Keratinocyte (primary cell): Measurements from ENCODE around the gene MAP3K20. TPM values are rescaled to one million over a fixed set of nuclear protein-coding genes. Genes with fewer than 3 reads are reported as not detected.

Source experiments
- DNase-seq: peaks from one replicate; pipeline ENCODE4 v3.0.0-alpha.2; 2011; ENCODE audit warnings: low read depth, missing footprints, low spot score
- FAIRE-seq: peaks from 2 replicates; lab custom pipeline; 2011; peaks lifted over from hg19 to GRCh38; lab: Jason Lieb, UNC
- H2AFZ ChIP-seq: 2 replicates; pipeline ENCODE4 v1.6.0; 2012; ENCODE audit warnings: low read length, control low read depth, inconsistent platforms; ENCODE audit not compliant: control insufficient read depth
- H3K27ac ChIP-seq: 2 replicates; pipeline ENCODE4 v1.5.1; 2011; ENCODE audit warnings: low read length; ENCODE audit not compliant: control insufficient read depth, insufficient read depth
- H3K27me3 ChIP-seq: 3 replicates; pipeline ENCODE4 v1.6.0; 2011; ENCODE audit warnings: low read length; ENCODE audit not compliant: control insufficient read depth, insufficient read depth; ENCODE audit errors: extremely low read depth
- H3K36me3 ChIP-seq, 2 experiments: 2 replicates in 1 of 2; 3 replicates in 1 of 2; pipeline ENCODE4 v1.5.1; 2011; ENCODE audit warnings: low read length in 2 of 2, mild to moderate bottlenecking in 1 of 2; ENCODE audit not compliant: control insufficient read depth in 2 of 2, insufficient read depth in 2 of 2; ENCODE audit errors: extremely low read depth in 1 of 2
- H3K4me1 ChIP-seq: 3 replicates; pipeline ENCODE4 v1.5.1; 2011; ENCODE audit warnings: low read length; ENCODE audit not compliant: control insufficient read depth, insufficient read depth; ENCODE audit errors: extremely low read depth
- H3K4me2 ChIP-seq: 3 replicates; pipeline ENCODE4 v1.6.0; 2011; ENCODE audit warnings: low read depth, low read length; ENCODE audit not compliant: control insufficient read depth, insufficient read depth; ENCODE audit errors: extremely low read depth
- H3K4me3 ChIP-seq, 3 experiments: fragments of 200-600 bp in 1 of 3; sonication (generic) in 1 of 3; 2 replicates in 2 of 3; 3 replicates in 1 of 3; pipeline ENCODE4 v1.5.1; 2011 to 2016; ENCODE audit warnings: low read length in 3 of 3, mild to moderate bottlenecking in 3 of 3, control low read depth in 2 of 3, inconsistent platforms in 1 of 3, low read depth in 1 of 3, mixed read lengths in 1 of 3, mixed run types in 1 of 3, moderate library complexity in 1 of 3; ENCODE audit not compliant: control insufficient read depth in 2 of 3, insufficient read depth in 2 of 3; ENCODE audit errors: extremely low read depth in 1 of 3
- H3K79me2 ChIP-seq: 2 replicates; pipeline ENCODE4 v1.6.0; 2012; ENCODE audit warnings: low read length; ENCODE audit not compliant: control insufficient read depth, insufficient read depth
- H3K9ac ChIP-seq: 3 replicates; pipeline ENCODE4 v1.6.0; 2011; ENCODE audit warnings: low read length; ENCODE audit not compliant: control insufficient read depth, insufficient read depth; ENCODE audit errors: extremely low read depth
- H3K9me1 ChIP-seq: 3 replicates; pipeline ENCODE4 v1.6.0; 2011; ENCODE audit warnings: low read length; ENCODE audit not compliant: control insufficient read depth, insufficient read depth; ENCODE audit errors: extremely low read depth
- H3K9me3 ChIP-seq: 2 replicates; pipeline ENCODE4 v1.5.1; 2012; ENCODE audit warnings: low read depth, low read length; ENCODE audit not compliant: control insufficient read depth
- H4K20me1 ChIP-seq: 3 replicates; pipeline ENCODE4 v1.6.0; 2011; ENCODE audit warnings: low read length; ENCODE audit not compliant: control insufficient read depth, insufficient read depth; ENCODE audit errors: extremely low read depth
- CTCF ChIP-seq, 3 experiments: IDR thresholded peaks in 1 of 3; conservative IDR thresholded peaks in 1 of 3; optimal IDR thresholded peaks in 1 of 3; 2 replicates in 2 of 3; 3 replicates in 1 of 3; pipeline versions ENCODE3 to v1.5.1; 2011; ENCODE audit warnings: low read length in 3 of 3, mild to moderate bottlenecking in 3 of 3, moderate library complexity in 2 of 3, control low read depth in 1 of 3, inconsistent platforms in 1 of 3; ENCODE audit not compliant: insufficient read depth in 2 of 3; ENCODE audit errors: extremely low read depth in 1 of 3
- EZH2 ChIP-seq: IDR thresholded peaks from one replicate; pipeline ENCODE4 v1.6.1; 2012; ENCODE audit warnings: inconsistent platforms, mild to moderate bottlenecking, low read length, moderate library complexity
- dilution Hi-C: fragments of 300-500 bp; cut with MboI; formaldehyde crosslinking; loops from one replicate; pipeline ENCODE4 v1.7.0; 2020; ENCODE audit warnings: low sequenced_read_pairs; ENCODE audit not compliant: extremely low pct_ligation_motif_present
- polyA plus RNA-seq, 5 experiments: library from polyadenylated mRNA; depleted of rRNA in 3 of 5; stranded (reverse) in 3 of 5; stranded (forward) in 1 of 5; unstranded in 1 of 5; fragments of >200 nt; gene quantifications; 1 replicate in 1 of 5; 2 replicates in 3 of 5; 3 replicates in 1 of 5; pipeline versions ENCODE4 v1.2.1 to v1.2.3, GENCODE V29; 2011 to 2012; ENCODE audit warnings: missing spikeins in 2 of 5, low read depth in 1 of 5, low replicate concordance in 1 of 5

MAP3K20 gene
- polyA plus RNA-seq, 1 donor (not counting 4 experiments of a cell fraction or from before 2014, with no cell fraction given), result 31.7 TPM

DNA sequence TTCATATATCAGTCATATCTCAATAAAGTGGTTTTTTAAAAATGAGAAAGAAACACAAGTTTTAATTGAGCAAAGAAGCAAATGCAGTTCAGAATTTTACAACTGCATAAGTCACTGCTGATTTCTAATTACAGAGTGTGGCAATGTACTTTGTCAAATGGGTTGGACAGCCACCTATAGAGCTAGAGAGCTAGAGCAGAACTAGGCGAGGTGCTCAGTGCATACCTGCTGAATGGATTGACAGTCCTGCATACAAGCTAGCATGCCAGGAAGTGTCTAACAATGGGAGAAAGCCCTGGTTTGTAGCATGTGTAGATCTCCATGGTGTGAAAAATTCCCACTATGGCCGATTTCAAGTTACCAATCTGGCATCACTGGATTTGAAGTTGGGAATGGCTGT lies 172.7 kb downstream of the MAP3K20 start:
- no peak for FAIRE-seq

GRCh38 chr2:173249661-173250641 lies 174.3 kb downstream of the MAP3K20 start:
- H3K9me3 ChIP-seq, result no peaks in the 10 kb centered on the region
- peaks cover 2 to 4% of the 10 kb centered on the region in 2 experiments for H3K36me3 ChIP-seq
- FAIRE-seq (no peak), DNase-seq (no peak)
- dilution Hi-C loops, result no loop called here
- no peaks in the 10 kb centered on the region for H4K20me1 ChIP-seq
- H3K27ac ChIP-seq, result no peak overlapping the region
- H3K79me2 ChIP-seq, result no peaks in the 10 kb centered on the region
- H3K4me1 ChIP-seq, result peaks cover 8% of the 10 kb centered on the region
- H3K9ac ChIP-seq, result no peak overlapping the region
- H3K27me3 ChIP-seq, result no peaks in the 10 kb centered on the region
- H3K4me3 ChIP-seq, result no peak overlapping the region
- no peak overlapping the region for H2AFZ ChIP-seq
- no peaks in the 10 kb centered on the region for H3K9me1 ChIP-seq
- no peak for TF ChIP-seq CTCF (optimal IDR thresholded peaks at IDR 0.05 in 1 of 3, IDR thresholded peaks at IDR 0.05 in 1 of 3, conservative IDR thresholded peaks at IDR 0.05 in 1 of 3; ENCODE audit: extremely low read depth in 1 of 3, insufficient read depth in 2 of 3, low read length in 3 of 3)
- no peak overlapping the region for H3K4me2 ChIP-seq

More for the DNA sequence above, 172.7 kb downstream of the MAP3K20 start:
- Histone ChIP-seq H3K4me2 (no peak overlapping the region), H3K79me2 (no peaks in the 10 kb centered on the region), H2AFZ (no peak overlapping the region), H3K27me3 (no peaks in the 10 kb centered on the region), H3K9me1 (no peaks in the 10 kb centered on the region), H3K4me1 (no peaks in the 10 kb centered on the region), H4K20me1 (no peaks in the 10 kb centered on the region), H3K4me3 (no peak overlapping the region), H3K9me3 (no peaks in the 10 kb centered on the region), H3K27ac (no peak overlapping the region), H3K36me3 (peaks cover 2 to 4% of the 10 kb centered on the region in 2 experiments), H3K9ac (no peak overlapping the region)
- TF ChIP-seq CTCF (optimal IDR thresholded peaks at IDR 0.05 in 1 of 3, IDR thresholded peaks at IDR 0.05 in 1 of 3, conservative IDR thresholded peaks at IDR 0.05 in 1 of 3; ENCODE audit: extremely low read depth in 1 of 3, insufficient read depth in 2 of 3, low read length in 3 of 3) (no peak), EZH2 (no peak)
- no peak for DNase-seq
- dilution Hi-C loops, result no loop called here
